ENCODE measurements around the gene CEP83.

DNA sequence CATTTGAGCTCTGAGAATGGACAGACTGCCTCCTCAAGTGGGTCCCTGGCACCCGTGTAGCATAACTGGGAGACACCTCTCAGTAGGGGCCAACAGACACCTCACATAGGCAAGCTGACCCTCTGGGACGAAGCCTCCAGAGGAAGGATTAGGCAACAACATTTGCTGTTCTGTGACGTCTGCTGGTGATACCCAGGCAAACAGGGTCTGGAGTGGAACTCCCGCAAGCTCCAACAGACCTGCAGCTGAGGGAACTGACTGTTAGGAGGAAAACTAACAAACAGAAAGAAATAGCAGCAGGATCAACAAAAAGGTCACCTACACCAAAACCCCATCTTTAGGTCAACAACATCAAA, 69.6 kb downstream of the CEP83 start:
- no peak for TF ChIP-seq GATA2 (IDR thresholded peaks at IDR 0.05; ENCODE audit: low read depth, low read length)
- TF ChIP-seq GATA3 (IDR thresholded peaks at IDR 0.05; ENCODE audit: low read depth, low read length) = no peak
